C4-2B (cell line): ENCODE results near the gene HDHD5.

Source experiments
- H3K27ac ChIP-seq: fragments of 450-650 bp; 2 replicates; pipeline ENCODE4 v1.5.1; 2017
- ZFX ChIP-seq: fragments of 450-650 bp; IDR thresholded peaks from 2 replicates; pipeline ENCODE4 v1.6.1; 2017
- TF ChIP-seq, protein P1 (sequence below): fragments of 450-650 bp; conservative IDR thresholded peaks from 2 replicates; pipeline ENCODE4 v1.5.1; 2017; ENCODE audit warnings: mild to moderate bottlenecking

Gene HDHD5

DNA sequence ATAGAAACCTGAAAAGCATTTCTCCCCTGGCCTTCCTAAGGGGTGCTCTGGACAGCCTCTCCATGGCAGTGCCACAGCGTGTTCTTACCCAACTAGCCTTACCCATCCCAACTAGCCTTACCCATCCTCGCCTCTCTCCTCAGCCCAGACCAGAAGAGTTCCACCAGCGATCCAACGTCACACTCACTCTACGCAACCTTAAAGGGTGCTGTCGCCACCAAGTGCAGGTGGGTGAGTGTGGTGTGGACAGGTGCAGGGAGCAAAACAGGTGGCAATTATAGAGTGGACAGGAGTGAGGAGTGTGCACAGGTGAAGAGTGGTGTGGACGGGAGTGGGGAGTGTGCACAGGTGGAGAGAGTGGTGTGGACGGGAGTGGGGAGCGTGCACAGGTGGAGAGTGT lies 55.7 kb downstream of the HDHD5 start:
- no peak for TF ChIP-seq ZFX
- TF ChIP-seq, protein P1, sequence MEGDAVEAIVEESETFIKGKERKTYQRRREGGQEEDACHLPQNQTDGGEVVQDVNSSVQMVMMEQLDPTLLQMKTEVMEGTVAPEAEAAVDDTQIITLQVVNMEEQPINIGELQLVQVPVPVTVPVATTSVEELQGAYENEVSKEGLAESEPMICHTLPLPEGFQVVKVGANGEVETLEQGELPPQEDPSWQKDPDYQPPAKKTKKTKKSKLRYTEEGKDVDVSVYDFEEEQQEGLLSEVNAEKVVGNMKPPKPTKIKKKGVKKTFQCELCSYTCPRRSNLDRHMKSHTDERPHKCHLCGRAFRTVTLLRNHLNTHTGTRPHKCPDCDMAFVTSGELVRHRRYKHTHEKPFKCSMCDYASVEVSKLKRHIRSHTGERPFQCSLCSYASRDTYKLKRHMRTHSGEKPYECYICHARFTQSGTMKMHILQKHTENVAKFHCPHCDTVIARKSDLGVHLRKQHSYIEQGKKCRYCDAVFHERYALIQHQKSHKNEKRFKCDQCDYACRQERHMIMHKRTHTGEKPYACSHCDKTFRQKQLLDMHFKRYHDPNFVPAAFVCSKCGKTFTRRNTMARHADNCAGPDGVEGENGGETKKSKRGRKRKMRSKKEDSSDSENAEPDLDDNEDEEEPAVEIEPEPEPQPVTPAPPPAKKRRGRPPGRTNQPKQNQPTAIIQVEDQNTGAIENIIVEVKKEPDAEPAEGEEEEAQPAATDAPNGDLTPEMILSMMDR: no peak
- H3K27ac ChIP-seq: no peak overlapping the region

DNA sequence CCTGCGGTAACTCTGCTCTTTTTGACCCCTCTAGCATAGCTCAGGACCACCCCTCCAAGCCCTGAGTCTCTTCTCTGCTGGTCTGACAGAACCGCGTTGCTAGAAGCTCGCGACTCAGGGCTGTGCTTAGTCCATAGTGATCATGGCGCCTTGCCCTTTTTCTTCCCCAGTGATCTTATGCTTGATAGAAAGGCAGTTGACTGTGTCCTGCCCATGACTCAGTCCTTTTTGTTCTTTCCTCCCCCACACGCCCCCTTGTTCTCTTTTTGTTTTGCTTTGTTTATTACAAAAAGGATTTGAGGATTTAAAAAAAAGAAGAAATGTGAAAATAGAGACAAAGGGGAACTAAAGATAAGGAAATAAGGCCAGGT lies 56.8 kb downstream of the HDHD5 start:
- TF ChIP-seq, protein P1: no peak
- no peak for TF ChIP-seq ZFX
- no peak overlapping the region for H3K27ac ChIP-seq

DNA sequence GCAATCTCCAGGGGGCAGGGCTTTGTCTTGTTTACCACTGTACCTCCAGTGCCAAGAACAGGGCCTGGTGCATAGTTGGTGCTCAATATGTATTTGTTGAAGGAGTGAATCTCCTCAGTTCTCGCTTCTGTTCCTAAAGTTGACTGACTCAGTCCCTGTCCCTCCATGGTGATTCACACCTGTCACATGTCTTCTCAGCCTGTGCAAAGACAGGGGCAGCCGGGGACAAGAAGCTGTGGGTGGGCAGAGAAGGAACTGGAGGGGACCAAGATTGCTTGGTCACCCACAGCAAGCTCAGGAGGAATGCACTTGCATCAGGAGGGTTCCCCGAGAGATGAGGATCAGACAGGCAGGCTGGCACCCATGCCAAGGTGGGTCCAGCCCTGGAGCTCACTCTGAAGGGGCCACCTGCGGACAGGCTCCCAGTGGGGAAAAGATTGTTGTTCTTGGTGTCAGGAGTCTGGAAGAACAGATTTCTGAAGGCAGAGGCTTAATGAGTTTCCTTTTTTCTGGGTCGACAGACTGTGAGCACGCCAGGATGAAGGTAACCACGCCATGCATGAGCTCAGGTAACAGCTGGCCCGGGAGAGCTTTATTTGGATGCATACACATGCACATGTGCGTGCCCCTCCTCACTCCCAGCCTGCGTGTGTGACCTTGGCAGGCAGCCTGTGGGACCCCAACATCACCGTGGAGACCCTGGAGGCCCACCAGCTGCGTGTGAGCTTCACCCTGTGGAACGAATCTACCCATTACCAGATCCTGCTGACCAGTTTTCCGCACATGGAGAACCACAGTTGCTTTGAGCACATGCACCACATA lies 57.4 kb downstream of the HDHD5 start:
- H3K27ac ChIP-seq: no peak overlapping the region
- TF ChIP-seq, protein P1: no peak
- no peak for TF ChIP-seq ZFX

DNA sequence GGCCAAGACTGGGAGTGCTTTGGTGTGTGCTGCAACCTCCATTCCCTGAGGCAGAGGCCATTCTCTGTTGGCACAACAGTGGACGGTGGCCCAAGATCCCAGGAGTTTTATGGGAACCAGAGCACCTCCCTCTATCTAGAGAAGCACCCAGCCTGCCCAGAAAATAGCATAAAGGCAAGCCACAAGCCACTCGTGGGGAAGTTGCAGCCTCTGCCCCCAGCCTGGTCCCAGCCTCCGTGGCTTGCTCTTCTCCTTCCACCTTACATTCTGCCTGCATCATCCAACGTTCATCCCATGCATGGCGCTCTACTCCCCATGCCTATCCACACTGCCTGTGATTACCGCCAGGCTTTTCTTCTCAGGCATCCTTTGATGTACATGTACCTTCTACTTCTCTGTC lies 58.5 kb downstream of the HDHD5 start:
- TF ChIP-seq, protein P1: no peak
- no peak for TF ChIP-seq ZFX
- H3K27ac ChIP-seq: no peak overlapping the region

DNA sequence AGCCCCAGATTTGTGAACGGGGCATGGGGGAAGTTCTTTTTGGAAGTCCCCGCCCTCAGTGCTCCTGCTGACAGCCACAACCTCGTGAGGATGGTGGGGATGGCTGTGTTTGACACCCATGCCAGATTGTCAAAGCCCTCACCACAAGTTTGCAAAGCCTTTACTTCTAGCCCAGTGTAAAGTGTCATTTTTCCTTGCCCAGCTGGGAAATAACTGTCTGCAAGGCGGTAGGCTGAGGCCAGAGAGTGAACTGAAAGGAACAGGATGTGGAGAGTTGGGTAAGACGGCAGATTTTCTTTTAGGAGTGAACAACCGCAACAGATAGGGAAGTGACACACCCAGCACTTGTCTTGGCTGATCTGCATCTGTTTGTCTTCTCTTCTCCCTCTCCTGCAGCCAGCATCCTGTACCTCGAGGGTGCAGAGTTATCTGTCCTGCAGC lies 60.7 kb downstream of the HDHD5 start:
- no peak for TF ChIP-seq ZFX
- TF ChIP-seq, protein P1: no peak
- no peak overlapping the region for H3K27ac ChIP-seq

DNA sequence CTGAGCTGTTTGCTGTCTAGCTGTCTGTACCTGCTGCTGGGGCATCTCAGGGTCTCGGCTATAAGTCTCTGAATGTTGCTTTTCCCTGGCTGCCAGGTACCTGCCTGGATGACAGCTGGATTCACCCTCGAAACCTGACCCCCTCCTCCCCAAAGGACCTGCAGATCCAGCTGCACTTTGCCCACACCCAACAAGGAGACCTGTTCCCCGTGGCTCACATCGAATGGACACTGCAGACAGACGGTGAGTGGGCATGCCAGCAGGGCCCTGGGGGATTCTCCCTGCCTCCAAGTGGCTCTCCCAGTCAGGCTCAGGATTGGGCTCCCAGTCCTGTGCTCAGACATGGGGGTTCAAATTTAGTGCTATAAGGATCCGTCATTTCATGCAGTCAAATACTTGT lies 61.4 kb downstream of the HDHD5 start:
- no peak for TF ChIP-seq ZFX
- TF ChIP-seq, protein P1: no peak
- H3K27ac ChIP-seq: no peak overlapping the region

DNA sequence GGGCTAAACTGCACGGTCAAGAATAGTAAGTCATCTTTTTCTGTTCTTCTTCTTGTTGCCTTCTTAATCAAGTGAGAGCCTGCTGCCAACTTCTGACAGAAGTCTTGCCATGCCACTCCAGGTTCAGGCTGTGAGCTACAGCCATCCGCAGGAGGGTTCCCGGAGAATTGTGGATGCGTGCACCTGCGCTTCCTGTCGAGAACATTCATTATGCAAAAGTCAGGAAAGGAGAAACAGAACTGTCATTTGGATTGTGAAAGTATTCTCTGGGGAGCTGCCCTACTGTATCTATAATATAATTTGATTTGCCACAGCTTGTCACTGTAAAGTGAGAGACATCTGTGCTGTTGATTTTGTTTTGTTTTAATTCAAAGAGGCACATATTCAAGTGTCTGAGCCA lies 62.0 kb downstream of the HDHD5 start:
- no peak overlapping the region for H3K27ac ChIP-seq
- TF ChIP-seq ZFX: no peak
- TF ChIP-seq, protein P1: no peak
